HCT116 (cell line): ENCODE results near the gene FRY. TPM values are rescaled to one million over a fixed set of nuclear protein-coding genes. Genes with fewer than 3 reads are reported as not detected.

ENCODE experiments used
- ATAC-seq: fragments of 200-7000 bp; cut with Tn5 transposase; 2 replicates; pipeline ENCODE4 v1.9.1; 2020; ENCODE audit warnings: mild to moderate bottlenecking, moderate library complexity
- BruUV-seq: library from RNA; stranded (reverse); fragments of 400-500 nt; replicated peaks from 2 replicates; lab custom pipeline; 2021; lab: Mats Ljungman, UMichigan
- CTCF ChIA-PET: fragments of 300-600 bp; sonication (Branson Sonifier 250); formaldehyde crosslinking; loops from one replicate; lab custom pipeline; 2021; ENCODE audit warnings: antibody characterized with exemption; lab: Charles Lee
- POLR2A ChIA-PET: fragments of 300-600, 350-600 bp; sonication (Branson Sonifier 250); formaldehyde crosslinking; loops from one replicate; lab custom pipeline; 2021; ENCODE audit warnings: antibody characterized with exemption; lab: Charles Lee
- RAD21 ChIA-PET, 2 experiments: fragments of 300-600 bp; sonication (Branson Sonifier 250); formaldehyde crosslinking; loops; one replicate each; lab custom pipeline; 2023; ENCODE audit warnings: low total read pairs in 2 of 2; ENCODE audit not compliant: uncharacterized antibody in 2 of 2, unreplicated experiment in 2 of 2, low non-redundant PET in 1 of 2; lab: Charles Lee
- DNase-seq: peaks from one replicate; pipeline ENCODE4 v3.0.0-alpha.2; 2010; ENCODE audit warnings: low read depth, low spot score
- H2AFZ ChIP-seq: fragments of 200-600 bp; shearing (Covaris generic), sonication (generic); 2 replicates; pipeline ENCODE4 v1.6.1; 2017; ENCODE audit warnings: low read depth, mixed run types, mixed read lengths, antibody characterized with exemption, low read length; ENCODE audit not compliant: poor library complexity, severe bottlenecking
- H3K27ac ChIP-seq: 2 replicates; pipeline ENCODE4 v1.5.1; 2012; ENCODE audit warnings: low read depth, low read length
- H3K27me3 ChIP-seq: fragments of 200-600 bp; sonication (generic); 2 replicates; pipeline ENCODE4 v1.6.1; 2016; ENCODE audit warnings: mixed run types, low read length, mixed read lengths; ENCODE audit not compliant: insufficient read depth
- H3K36me3 ChIP-seq, 2 experiments: fragments of 200-500 bp in 1 of 2; fragments of 200-600 bp in 1 of 2; sonication (Bioruptor generic) in 1 of 2; sonication (generic) in 1 of 2; 2 replicates each; pipeline versions ENCODE4 v1.5.1 to v1.6.1; 2014 to 2016; ENCODE audit warnings: low read length in 2 of 2, inconsistent platforms in 1 of 2, mixed read lengths in 1 of 2, mixed run types in 1 of 2; ENCODE audit not compliant: insufficient read depth in 2 of 2, control insufficient read depth in 1 of 2
- H3K4me1 ChIP-seq, 2 experiments: fragments of 200-600 bp in 1 of 2; sonication (generic) in 1 of 2; 2 replicates each; pipeline versions ENCODE4 v1.5.1 to v1.6.1; 2012 to 2017; ENCODE audit warnings: low read length in 2 of 2, inconsistent platforms in 1 of 2, mild to moderate bottlenecking in 1 of 2, mixed read lengths in 1 of 2, mixed run types in 1 of 2, moderate library complexity in 1 of 2; ENCODE audit not compliant: insufficient read depth in 2 of 2, control insufficient read depth in 1 of 2
- H3K4me2 ChIP-seq: fragments of 200-600 bp; sonication (generic); 2 replicates; pipeline ENCODE4 v1.6.1; 2017; ENCODE audit warnings: mixed run types, low read length, mixed read lengths
- H3K4me3 ChIP-seq, 2 experiments: fragments of 200-600 bp in 1 of 2; sonication (generic) in 1 of 2; replicated peaks in 1 of 2; 2 replicates each; pipeline ENCODE4 v1.5.1; 2011 to 2016; ENCODE audit warnings: low read length in 2 of 2, control low read depth in 1 of 2, low read depth in 1 of 2, mild to moderate bottlenecking in 1 of 2, mixed read lengths in 1 of 2, mixed run types in 1 of 2
- H3K79me2 ChIP-seq: fragments of 200-600 bp; sonication (generic); 2 replicates; pipeline ENCODE4 v1.6.1; 2017; ENCODE audit warnings: mild to moderate bottlenecking, mixed run types, low read length, moderate library complexity, mixed read lengths; ENCODE audit not compliant: insufficient read depth
- H3K9ac ChIP-seq: fragments of 200-600 bp; sonication (generic); 2 replicates; pipeline ENCODE4 v1.6.1; 2016; ENCODE audit warnings: low read length, mixed read lengths
- H3K9me2 ChIP-seq: fragments of 200-600 bp; sonication (generic), shearing (Covaris generic); 2 replicates; pipeline ENCODE4 v1.6.1; 2017; ENCODE audit warnings: mixed run types, mild to moderate bottlenecking, moderate library complexity; ENCODE audit not compliant: insufficient read depth
- H3K9me3 ChIP-seq, 2 experiments: fragments of 200-500 bp in 1 of 2; fragments of 200-600 bp in 1 of 2; sonication (Bioruptor generic) in 1 of 2; sonication (generic) in 1 of 2; 2 replicates each; pipeline ENCODE4 v1.6.1; 2014 to 2017; ENCODE audit warnings: low read length in 2 of 2, mixed read lengths in 2 of 2, inconsistent platforms in 1 of 2, low read depth in 1 of 2, mild to moderate bottlenecking in 1 of 2, mixed run types in 1 of 2, moderate library complexity in 1 of 2; ENCODE audit not compliant: control insufficient read depth in 1 of 2, insufficient read depth in 1 of 2
- H4K20me1 ChIP-seq: fragments of 200-600 bp; sonication (generic), shearing (Covaris generic); 2 replicates; pipeline ENCODE4 v1.6.1; 2017; ENCODE audit warnings: mixed run types, mild to moderate bottlenecking, moderate library complexity; ENCODE audit not compliant: insufficient read depth
- ATF3 ChIP-seq: IDR thresholded peaks from 2 replicates; pipeline ENCODE4 v1.6.1; 2012
- CBX3 ChIP-seq: IDR thresholded peaks from 2 replicates; pipeline ENCODE4 v1.6.1; 2012; ENCODE audit warnings: low read depth
- CEBPB ChIP-seq: IDR thresholded peaks from 2 replicates; pipeline ENCODE4 v1.6.1; 2012; ENCODE audit warnings: low read depth
- CTCF ChIP-seq, 3 experiments: fragments of 200-600 bp in 1 of 3; sonication (generic) in 1 of 3; IDR thresholded peaks in 2 of 3; conservative IDR thresholded peaks in 1 of 3; 2 replicates each; pipeline ENCODE4 v1.5.1; 2012 to 2017; ENCODE audit warnings: low read depth in 2 of 3, low read length in 2 of 3, antibody characterized with exemption in 1 of 3, borderline replicate concordance in 1 of 3, control low read depth in 1 of 3, mild to moderate bottlenecking in 1 of 3, mixed read lengths in 1 of 3, mixed run types in 1 of 3, moderate library complexity in 1 of 3; ENCODE audit not compliant: insufficient read depth in 1 of 3
- ELF1 ChIP-seq: IDR thresholded peaks from 2 replicates; pipeline ENCODE4 v1.6.1; 2012; ENCODE audit warnings: low read depth, borderline replicate concordance
- EZH2 ChIP-seq: fragments of 200-600 bp; sonication (generic); IDR thresholded peaks from 2 replicates; pipeline ENCODE4 v1.6.1; 2017; ENCODE audit warnings: antibody characterized with exemption, mixed run types
- EZH2phosphoT487 ChIP-seq: fragments of 200-600 bp; IDR thresholded peaks from 2 replicates; pipeline ENCODE4 v1.6.1; 2018; ENCODE audit warnings: antibody characterized with exemption, borderline replicate concordance
- FOSL1 ChIP-seq: IDR thresholded peaks from 2 replicates; pipeline ENCODE4 v1.6.1; 2012; ENCODE audit warnings: low read depth
- JUND ChIP-seq: IDR thresholded peaks from 2 replicates; pipeline ENCODE4 v1.6.1; 2012
- POLR2A ChIP-seq: IDR thresholded peaks from 2 replicates; pipeline ENCODE4 v1.7.0; 2011; ENCODE audit warnings: borderline replicate concordance; ENCODE audit not compliant: insufficient read depth, insufficient read length; ENCODE audit errors: extremely low read depth
- POLR2AphosphoS5 ChIP-seq: IDR thresholded peaks from 2 replicates; pipeline ENCODE4 v1.6.1; 2011; ENCODE audit warnings: mild to moderate bottlenecking, low read depth, low read length, moderate library complexity
- RAD21 ChIP-seq: IDR thresholded peaks from 2 replicates; pipeline ENCODE4 v1.6.1; 2012; ENCODE audit warnings: low read depth, mild to moderate bottlenecking
- REST ChIP-seq: IDR thresholded peaks from 2 replicates; pipeline ENCODE4 v1.6.1; 2012; ENCODE audit warnings: low read depth
- TCF7L2 ChIP-seq: IDR thresholded peaks from 2 replicates; pipeline ENCODE4 v1.7.0; 2011; ENCODE audit warnings: borderline replicate concordance, inconsistent platforms; ENCODE audit not compliant: insufficient read depth, insufficient read length; ENCODE audit errors: extremely low read depth
- YY1 ChIP-seq: IDR thresholded peaks from 2 replicates; pipeline ENCODE4 v1.6.1; 2011; ENCODE audit warnings: low read length, low read depth, moderate library complexity, mild to moderate bottlenecking; ENCODE audit not compliant: insufficient replicate concordance; ENCODE audit errors: extremely low read depth
- ZFX ChIP-seq: fragments of 450-650 bp; IDR thresholded peaks from 2 replicates; pipeline ENCODE4 v1.6.1; 2017
- intact Hi-C: fragments of 100-400 bp; cut with micrococcal nuclease; formaldehyde crosslinking; loops from 2 replicates; pipeline ENCODE4 v1.10.0; 2022
- total RNA-seq: library from RNA; stranded (reverse); gene quantifications from one replicate; pipeline ENCODE4 v1.2.1, GENCODE V29; 2021; ENCODE audit not compliant: unreplicated experiment

FRY gene
- total RNA-seq, 1 experiment from 2014 or later: 1.4 TPM

GRCh38 chr13:32323912-32324311, 292.3 kb downstream of the FRY start:
- no peaks in the 10 kb centered on the region for H3K9me2 ChIP-seq
- peaks cover 0 to 24% of the 10 kb centered on the region in 2 experiments for H3K36me3 ChIP-seq
- ATAC-seq (no peak), DNase-seq (no peak)
- CTCF ChIA-PET: no interaction called here
- POLR2A ChIA-PET: no interaction called here
- no peak overlapping the region for H2AFZ ChIP-seq
- H3K9ac ChIP-seq: no peak overlapping the region
- H4K20me1 ChIP-seq: no peaks in the 10 kb centered on the region
- H3K4me3 ChIP-seq: no peak overlapping the region
- H3K27ac ChIP-seq: no peak overlapping the region
- RAD21 ChIA-PET: no interaction called here
- H3K79me2 ChIP-seq: peaks cover 5% of the 10 kb centered on the region; the same call in 1 of the 2 replicates
- H3K9me3 ChIP-seq: no peaks in the 10 kb centered on the region
- H3K27me3 ChIP-seq: no peaks in the 10 kb centered on the region
- H3K4me1 ChIP-seq: peaks cover 0 to 8% of the 10 kb centered on the region in 2 experiments; a peak in 1 of 4 replicates
- TF ChIP-seq CBX3 (no peak), ZFX (no peak), POLR2A (no peak), CEBPB (no peak), EZH2 (no peak), CTCF (IDR thresholded peaks at IDR 0.05 in 2 of 3, conservative IDR thresholded peaks at IDR 0.05 in 1 of 3; ENCODE audit: borderline replicate concordance in 1 of 3, insufficient read depth in 1 of 3, low read depth in 2 of 3, low read length in 2 of 3) (no peak), POLR2AphosphoS5 (no peak), ATF3 (no peak)
- 0 out of 2 replicates have a peak overlapping the region, but pooled peaks have one; percentile 12 for H3K4me2 ChIP-seq
- intact Hi-C loops: no loop called here
- no TSS peak for BruUV-seq

GRCh38 chr13:32330441-32330840, 298.9 kb downstream of the FRY start:
- ChIA-PET RAD21 (no interaction called here), CTCF (no interaction called here), POLR2A (no interaction called here)
- no peak overlapping the region for H3K27ac ChIP-seq
- H3K4me1 ChIP-seq: no peaks in the 10 kb centered on the region
- H3K4me3 ChIP-seq: no peak overlapping the region
- no peaks in the 10 kb centered on the region for H3K9me2 ChIP-seq
- no peak overlapping the region for H3K4me2 ChIP-seq
- no TSS peak for BruUV-seq
- no peaks in the 10 kb centered on the region; the same call in 1 of the 2 replicates for H3K79me2 ChIP-seq
- intact Hi-C loops: no loop called here
- TF ChIP-seq ATF3 (no peak), YY1 (no peak), RAD21 (no peak), FOSL1 (no peak), CEBPB (no peak), REST (no peak), EZH2phosphoT487 (no peak), ELF1 (no peak), JUND (no peak), TCF7L2 (no peak)
- H4K20me1 ChIP-seq: no peaks in the 10 kb centered on the region
- DNase-seq: no peak
- no peak overlapping the region for H3K9ac ChIP-seq
- no peaks in the 10 kb centered on the region for H3K27me3 ChIP-seq
- no peaks in the 10 kb centered on the region for H3K9me3 ChIP-seq
- ATAC-seq: no peak
- peaks cover 4 to 36% of the 10 kb centered on the region in 2 experiments for H3K36me3 ChIP-seq
- H2AFZ ChIP-seq: no peak overlapping the region
